NCI-H1417 treated with DMSO at 0.1 percent for 48 hours (cell line): ENCODE measurements around the gene VASN.
"Not testable (repeated sequence)": the region's sequence is repeated elsewhere in the genome, so short reads cannot be mapped to it uniquely, and the experiment has no call there.

ENCODE experiments used
- DNase-seq: peaks from one replicate; lab custom pipeline; 2025; lab: John Stamatoyannopoulos, UW

VASN gene

DNA sequence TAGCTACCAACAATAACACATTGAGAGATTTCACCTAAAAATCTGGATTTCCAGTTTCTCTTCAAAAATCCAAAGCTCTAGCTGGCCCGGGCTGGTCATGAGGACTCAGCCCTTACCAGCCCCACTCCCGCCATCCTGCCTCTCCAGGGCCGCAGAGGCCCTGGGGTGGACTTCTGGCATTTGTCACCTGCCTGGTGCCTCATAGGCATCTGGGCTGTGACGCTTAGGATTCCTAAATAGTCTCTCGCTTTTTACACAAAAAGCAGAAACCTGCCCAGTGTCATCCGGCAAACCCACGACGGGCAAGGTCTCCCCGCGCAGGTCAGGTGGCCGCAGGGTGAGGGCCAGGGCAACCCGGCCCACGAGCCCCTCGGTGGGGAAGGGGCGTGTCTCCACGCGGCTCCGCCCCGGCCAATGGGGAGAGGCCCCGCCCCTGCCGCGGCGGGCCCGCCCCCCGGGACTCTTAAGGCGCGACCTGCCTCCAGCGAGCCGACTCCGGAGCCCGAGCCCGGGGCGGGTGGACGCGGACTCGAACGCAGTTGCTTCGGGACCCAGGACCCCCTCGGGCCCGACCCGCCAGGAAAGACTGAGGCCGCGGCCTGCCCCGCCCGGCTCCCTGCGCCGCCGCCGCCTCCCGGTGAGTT is at the start of gene VASN:
TSS of gene VASN (plus strand) at position 492 of the 644 bp plus-strand sequence. CDS start 9,030 bp downstream, outside the sequence.
- no peak for DNase-seq

DNA sequence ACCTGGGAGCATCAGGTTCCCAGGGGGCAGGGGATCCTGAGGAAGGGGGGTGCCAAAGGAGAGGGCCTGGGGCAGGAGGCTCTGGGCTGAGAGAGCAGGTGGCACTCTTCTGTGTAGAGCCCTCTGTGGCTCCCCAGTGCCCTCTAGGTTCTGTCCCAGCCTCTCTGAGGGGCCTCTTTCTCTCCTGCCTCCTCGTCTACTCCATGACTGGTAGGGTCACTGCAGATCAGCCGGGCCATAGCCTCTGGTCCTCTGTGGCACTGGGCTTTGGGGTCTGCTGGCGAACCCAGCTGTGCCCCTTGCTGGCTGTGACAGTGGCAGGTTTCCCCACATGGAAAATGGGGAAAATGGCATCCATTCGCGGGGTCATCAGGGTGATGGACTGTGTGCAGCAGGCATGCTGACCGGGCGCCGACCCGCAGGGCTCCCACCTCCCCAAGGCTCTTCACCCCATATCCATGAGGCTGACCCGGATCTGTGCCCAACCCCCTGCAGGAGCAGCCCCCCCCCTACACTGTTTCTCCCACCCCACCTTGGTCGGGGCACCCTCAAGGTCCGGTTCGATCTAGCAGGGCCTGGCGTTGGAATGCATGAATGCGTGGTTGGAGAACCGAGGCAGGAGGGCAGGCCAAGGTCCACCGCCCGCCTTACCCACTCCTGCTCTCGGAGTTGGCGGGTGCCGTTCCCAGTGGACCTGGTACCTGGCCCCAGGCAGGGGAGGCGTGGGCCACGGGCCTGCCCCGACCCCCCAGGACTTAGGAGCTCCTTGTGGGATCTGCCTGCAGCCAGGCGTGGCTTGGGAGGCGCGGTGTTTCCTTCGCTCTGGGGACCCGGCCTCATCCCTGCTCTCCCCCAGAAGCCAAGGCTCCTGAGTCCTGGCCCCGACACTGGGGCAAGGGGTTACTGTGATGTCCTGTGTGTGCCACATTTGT is 49.3 kb upstream of the VASN start:
- no peak for DNase-seq

DNA sequence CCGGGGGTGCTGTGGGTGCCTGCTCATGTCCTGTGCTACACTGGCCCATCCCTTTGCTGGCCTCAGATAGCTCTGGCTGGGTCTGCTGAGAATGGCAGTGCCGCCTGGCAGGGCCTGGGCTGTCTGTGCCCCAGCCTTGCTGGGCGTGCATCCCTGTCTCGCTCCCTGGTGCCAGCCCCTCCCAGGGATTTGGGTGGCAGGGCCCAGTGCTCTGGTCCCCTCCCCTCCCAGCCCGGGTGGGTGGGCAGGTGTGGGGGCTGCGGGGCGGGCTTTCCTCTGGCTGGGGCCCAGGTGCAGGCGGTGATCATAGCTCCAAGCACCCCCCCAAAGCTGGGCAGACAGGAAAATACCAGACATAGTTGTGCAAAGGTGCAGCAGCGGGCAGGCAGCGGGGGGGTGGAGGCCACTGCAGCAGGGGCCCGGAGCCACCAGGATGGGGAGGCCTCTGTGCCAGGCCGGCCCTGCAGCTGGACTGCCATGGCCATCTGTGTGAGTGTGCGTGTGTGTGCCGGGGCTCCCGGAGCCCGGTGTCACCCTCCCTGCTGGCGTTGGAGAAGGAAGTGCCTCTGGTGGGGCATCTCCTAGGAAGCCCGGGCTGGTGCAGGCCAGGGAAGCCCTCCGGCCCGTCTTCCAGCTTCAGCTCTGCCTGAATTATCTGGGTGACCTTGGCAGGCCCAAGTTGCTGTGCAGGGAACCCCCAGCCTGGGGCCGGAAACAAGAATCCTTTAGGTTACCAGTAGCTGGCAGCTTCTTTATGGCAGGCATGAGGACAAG is 48.4 kb upstream of the VASN start:
- DNase-seq = no peak

DNA sequence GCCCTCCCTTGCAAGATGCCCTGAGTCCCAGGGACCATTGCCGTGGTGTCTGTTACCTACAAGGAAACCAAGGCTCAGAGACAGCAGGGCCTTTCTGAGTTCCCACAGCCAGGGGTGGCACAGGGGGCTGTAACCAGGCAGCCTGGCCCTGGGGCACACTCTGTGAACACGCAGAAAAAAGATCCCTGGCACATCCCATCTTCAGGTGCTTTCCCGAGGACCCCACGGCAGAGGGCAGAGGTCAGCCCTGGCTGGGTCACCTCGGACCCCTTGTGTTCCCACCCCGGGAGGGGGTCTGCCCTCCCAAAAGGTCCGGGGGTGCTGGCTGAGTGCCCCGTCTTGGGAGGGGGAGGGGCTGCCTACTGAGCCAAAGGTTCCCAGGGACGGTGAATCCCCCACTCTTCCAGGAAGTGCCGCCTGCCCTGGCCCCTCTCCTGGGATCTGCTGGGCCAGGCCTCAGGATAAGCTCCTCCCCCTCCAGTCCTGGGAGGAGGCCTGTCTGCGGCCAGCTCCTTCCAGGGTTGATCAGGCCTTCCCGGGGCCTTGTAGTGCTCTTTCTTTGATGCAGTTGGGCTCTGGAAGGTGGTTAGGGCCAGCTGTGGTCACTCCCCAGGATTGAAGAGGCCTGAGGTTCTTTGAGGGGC is 47.7 kb upstream of the VASN start:
- no peak for DNase-seq

DNA sequence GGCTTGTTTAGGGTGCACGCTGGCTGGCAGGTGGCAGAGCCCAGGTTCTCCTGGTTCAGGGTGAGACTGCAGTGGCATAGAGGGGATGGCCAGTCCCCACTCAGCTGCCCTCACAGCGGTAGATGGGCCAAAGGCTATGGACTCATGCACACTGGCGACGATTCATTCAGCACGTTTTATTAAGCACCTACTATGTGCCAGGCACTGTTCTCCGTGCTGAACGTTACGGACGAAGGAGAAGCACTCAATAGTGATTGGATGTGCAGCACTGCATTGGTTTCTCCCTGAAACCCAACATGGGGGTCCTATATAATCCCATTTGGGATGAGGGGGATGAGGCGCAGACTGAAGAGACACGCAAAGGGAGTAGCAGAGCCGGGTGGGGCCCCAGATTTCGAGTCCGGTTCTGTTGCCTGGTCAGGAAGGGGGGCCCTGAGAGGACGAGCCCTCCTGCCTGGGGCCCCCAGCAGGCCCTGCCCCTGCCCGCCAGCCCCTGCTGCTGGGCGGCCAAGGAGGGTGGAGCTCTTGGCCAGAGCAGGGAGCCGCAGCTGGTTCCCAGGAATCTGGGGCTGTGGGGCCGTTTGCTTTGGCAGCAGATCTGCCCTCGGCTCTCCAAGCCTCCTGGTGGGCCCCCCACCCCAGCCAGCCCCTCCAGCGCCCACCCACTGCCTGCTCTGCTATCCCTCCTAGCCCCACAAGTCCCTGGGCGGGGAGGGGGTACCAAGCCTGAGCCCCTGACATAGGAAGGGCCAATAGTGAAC is 47.0 kb upstream of the VASN start:
- no peak for DNase-seq

DNA sequence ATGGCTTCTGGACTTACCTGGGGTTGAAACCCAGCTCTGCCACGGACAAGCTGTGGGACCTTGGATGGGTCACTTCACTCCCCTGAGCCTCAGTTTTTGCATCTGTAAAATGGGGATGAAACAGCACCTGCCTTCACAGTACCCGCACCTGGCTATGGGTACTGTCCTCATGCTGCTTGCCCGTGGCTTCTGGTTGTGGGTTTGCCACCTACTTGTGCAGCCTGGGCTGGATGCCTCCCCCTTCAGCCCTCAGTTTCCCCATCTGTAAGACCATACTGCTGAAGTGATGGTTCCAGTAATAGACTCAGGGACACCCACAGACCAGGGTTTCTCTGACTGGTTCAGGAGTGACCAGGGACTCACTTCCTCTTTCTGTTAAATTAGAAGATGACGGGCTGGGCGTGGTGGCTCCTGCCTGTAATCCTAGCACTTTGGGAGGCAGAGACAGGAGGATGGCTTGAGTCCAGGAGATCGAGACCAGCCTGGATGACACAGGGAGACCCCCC is 46.3 kb upstream of the VASN start:
- DNase-seq = no peak

DNA sequence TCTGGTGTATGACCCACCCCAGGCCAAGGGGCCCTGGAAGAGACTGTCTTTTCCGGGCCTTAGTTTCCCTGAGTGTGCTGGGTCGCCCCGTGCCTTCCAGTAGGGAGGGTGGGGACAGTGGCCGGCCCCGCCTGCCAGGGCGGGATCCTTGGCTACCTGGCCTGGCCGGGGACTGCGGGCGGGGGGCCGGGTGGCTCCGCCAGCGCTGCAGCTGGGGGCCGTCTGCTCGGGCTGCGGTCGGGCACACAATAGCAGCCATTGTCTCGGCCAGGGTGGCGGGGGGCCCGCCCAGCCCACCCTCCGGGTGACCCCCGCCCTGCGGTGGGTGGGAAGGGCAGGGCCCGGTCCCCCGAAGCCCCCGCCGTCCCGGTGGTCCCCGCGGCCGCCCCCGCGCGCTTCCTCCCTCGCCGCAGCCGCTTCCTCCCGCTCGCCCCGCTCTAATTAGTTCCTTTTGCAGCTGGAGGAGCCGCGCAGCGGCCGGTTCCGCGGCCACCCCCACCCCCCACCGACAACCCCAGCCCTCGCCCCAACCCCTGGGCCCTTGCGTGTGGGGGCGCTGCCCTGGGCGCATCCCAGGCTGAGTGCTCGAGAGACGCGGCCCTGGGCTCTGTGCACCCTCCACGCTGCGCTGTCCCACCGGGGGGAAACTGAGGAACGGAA is 44.1 kb upstream of the VASN start:
- no peak for DNase-seq

DNA sequence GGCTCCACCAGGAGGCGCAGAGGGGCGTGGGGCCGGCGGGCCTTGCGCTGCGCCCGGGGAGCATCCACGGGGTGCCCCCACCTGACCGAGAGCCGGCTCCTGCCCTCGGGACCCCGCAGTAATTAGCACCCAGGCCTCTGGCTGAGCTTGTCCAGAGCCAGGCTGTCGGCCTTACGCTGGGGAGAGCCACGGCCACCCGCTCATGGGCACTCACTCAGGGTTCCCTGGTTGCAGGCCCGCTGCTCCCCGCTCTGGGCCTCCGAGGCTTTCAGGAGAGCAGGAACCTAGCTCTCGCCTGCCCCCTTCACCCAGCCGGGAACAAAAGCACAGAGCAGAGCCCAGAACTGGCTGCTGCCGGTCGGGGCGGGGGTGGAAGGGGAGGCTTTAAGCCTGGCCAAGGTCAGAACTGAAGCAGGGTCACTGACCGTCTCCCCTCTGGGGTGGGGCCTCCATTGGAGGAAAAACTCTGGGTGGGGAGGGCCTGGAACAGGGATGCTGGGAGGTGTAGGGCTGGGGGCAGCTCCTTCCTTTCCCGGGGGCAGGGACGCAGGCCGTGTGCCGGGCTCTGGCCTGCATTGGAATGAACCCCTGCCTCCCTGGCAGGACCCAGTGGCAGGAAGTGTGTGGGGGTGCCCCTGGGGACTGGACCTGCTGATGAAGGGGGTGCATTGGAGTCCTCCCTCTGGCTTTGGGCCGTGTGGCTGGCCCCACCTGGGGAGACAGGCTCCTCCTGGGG is 43.4 kb upstream of the VASN start:
- no peak for DNase-seq

DNA sequence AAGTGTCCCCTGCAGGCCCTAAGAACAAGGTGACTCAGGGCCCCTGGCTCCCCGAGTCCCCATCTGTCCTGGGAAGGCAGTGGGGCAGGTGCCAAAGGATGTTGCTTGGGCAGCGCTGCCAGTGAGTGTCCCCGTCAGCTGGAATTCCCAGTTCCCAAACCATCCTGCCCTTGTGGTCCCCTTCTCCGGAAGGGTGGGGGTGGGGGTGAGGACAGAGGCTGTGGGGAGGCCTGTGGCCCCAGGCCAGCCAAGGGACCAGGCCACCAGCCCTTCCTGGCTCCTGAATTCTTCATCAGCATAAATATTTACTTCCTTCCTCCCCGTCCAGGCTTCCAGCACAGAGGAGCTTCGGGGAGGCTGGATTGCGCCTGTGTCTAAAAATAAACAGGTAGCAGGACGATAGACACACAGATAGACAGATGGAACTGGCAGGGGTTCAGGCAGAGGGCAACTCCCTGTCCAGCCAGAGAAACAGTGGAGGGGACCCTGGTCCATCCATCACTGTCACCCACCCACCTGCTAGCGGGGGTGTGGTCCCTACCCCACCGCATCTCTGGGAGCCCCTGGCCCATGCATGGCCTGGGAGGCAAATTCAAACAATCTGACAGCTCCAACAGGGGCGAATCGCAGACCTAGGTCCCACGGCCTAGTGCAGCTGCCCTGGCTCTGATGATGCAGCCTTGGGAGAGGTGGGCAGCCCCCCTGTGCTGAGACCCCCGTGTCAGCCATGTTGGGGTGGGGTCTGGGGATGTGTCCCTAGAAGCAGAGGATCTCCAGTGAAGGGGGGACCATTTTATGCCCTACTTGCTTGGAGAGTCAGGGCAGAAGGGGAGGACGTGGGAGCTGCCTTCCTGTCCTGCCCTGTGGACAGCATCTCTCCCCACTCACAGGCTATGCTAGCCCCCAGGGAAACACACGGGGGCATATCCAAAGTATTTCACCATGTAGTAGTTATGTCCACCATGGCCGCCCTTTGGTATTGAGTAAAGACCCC is 42.6 kb upstream of the VASN start:
- DNase-seq = no peak

DNA sequence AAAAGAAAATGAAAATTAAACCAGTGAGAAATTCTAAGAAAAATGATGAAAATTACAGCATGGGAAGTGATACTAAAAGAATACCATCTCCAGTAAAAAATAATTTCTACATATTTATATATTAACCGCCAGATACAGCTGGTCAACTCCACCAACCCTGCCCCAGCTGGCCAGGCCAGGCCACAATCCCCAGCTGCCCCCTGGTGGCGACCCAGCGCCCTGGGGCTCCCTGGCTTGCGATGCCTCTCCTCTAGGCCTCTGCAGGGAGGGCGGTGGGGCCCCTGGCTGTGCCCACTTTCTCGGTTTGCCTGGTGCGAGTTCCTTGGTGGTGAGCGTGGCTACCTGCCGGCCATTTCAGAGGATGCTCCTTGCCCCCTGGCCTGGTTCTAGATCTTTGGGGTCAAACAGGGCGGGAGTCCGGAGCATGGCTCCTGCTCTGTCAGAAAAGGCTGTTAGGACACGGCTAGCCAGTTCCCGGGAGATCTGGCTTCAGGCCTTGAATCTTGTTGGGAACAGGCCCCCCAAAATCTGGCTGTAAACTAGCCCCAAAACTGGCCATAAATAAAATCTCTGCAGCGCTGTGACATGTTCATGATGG is 41.3 kb upstream of the VASN start:
- no peak for DNase-seq

DNA sequence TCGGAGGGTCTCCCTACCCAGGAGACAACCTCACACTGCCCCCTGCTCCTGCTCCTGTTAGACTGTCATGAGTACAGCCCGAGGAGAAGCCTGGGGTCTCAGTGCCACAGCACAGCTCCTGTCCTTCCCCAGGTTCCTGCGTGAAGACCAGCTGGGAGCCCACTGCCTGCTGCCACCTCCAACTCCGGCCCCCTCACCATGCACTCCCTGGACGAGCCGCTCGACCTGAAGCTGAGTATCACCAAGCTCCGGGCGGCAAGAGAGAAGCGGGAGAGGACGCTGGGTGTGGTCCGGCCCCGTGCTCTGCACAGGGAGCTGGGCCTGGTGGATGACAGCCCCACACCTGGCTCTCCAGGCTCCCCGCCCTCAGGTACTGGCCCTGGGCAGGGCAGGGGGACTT is 39.6 kb upstream of the VASN start:
- DNase-seq = no peak

DNA sequence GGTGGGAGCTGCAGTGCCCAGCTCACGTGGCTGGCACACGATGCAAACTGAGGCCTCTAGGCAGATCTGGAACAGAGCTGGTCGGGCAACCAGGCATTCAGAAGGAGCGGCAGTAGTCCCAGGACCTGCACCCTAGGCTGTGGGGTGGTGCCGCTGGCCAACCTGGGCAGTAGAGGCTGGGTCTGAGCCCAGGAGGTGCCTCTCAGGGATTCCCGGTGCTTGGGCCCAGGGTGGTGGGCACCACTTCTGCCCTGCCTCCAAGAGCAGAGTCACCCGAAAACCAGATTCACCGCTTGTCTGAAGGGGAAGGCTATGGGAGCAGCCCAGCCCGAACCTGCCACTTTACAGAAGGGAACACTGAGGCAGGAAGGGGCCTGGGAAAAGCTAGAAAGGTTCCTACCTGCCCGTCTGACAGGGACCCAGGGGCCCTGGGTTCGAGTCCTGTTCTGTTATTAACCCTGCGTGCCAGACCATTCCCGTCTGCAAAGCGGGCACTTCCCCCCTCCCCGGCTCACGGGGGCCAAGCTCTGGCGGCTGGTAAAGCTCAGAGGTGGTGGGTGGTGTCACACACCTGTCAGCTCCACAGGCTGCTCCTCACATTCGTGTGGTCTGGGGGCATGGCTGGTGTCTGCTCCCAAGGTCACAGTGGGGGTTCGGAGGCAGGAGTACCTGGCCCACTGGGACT is 38.9 kb upstream of the VASN start:
- DNase-seq = no peak

DNA sequence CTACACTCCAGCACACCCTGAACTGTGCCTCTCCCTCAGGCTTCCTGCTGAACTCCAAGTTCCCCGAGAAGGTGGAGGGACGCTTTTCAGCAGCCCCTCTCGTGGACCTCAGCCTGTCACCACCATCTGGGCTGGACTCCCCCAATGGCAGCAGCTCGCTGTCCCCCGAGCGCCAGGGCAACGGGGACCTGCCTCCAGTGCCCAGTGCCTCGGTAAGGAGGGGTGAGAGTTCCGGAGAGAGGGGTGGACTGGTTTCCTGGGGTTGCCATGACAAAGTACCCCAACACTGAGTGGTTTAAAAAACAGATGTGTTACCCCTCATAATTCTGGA is 38.4 kb upstream of the VASN start:
- DNase-seq = no peak

DNA sequence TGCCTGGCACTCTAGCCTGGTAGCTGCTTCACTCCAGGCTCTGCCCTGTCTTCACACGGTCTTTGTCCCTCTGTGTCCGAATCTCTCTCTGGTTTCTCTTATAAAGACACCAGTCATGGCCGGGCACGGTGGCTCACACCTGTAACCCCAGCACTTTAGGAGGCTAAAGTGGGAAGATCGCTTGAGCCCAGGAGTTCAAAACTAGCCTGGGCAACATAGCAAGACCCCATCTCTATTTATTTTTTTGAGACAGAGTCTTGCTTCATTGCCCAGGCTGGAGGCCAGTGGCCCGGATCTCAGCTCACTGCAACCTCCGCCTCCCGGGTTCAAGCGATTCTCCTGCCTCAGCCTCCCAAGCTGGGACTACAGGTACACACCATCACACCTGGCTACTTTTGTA is 37.9 kb upstream of the VASN start:
- not testable (repeated sequence) for DNase-seq

DNA sequence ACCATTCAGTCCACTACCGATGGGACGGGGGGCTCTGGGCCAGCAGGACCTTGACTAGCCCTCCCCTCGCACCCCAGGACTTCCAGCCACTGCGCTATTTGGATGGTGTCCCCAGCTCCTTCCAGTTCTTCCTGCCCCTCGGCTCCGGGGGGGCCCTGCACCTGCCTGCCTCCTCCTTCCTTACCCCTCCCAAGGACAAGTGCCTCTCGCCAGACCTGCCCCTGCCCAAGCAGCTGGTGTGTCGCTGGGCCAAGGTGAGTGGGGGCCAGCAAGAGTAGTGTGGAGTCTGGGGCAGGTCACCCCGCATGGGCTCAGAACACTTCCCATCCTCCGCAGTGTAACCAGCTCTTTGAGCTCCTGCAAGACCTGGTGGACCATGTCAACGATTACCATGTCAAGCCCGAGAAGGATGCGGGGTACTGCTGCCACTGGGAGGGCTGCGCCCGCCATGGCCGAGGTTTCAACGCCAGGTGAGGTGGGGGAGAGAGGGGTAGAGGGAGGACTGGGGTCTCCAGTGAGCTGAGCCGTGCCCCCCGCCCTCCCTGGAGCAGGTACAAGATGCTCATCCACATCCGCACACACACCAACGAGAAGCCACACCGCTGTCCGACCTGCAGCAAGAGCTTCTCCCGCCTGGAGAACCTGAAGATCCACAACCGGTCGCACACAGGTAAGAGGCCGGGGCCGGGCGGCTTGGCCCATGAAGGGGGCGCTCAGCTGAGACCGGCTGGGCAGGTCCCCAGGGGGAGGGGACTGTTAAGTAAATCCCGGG is 36.7 kb upstream of the VASN start:
- DNase-seq = no peak

DNA sequence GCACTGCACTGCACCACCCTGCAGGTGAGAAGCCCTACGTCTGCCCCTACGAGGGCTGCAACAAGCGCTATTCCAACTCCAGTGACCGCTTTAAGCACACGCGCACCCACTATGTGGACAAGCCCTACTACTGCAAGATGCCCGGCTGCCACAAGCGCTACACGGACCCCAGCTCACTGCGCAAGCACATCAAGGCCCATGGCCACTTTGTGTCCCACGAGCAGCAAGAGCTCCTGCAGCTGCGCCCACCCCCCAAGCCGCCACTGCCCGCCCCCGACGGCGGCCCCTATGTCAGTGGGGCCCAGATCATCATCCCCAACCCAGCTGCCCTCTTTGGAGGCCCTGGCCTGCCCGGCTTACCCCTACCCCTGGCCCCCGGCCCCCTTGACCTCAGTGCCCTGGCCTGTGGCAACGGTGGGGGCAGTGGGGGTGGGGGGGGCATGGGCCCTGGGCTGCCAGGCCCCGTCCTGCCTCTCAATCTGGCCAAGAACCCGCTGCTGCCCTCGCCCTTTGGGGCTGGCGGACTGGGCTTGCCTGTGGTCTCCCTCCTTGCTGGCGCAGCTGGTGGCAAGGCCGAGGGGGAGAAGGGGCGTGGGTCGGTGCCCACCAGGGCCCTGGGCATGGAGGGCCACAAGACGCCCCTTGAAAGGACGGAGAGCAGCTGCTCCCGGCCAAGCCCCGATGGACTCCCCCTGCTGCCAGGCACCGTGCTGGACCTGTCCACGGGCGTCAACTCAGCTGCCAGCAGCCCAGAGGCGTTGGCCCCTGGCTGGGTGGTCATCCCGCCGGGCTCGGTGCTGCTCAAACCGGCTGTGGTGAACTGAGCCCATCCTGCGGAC is 34.7 kb upstream of the VASN start:
- DNase-seq = no peak
